HepG2 (cell line): Measurements from ENCODE around the gene PTCD2. TPM values are rescaled to one million over a fixed set of nuclear protein-coding genes. Genes with fewer than 3 reads are reported as not detected.

Experiments used
- ATRX ChIP-seq: sonication (generic); formaldehyde crosslinking; IDR thresholded peaks from 2 replicates; pipeline ENCODE4 v1.4.0; 2020; ENCODE audit warnings: missing genetic modification reagents, borderline replicate concordance
- CBX5 ChIP-seq: sonication (generic); formaldehyde crosslinking; IDR thresholded peaks from 2 replicates; pipeline ENCODE4 v1.4.0; 2020; ENCODE audit warnings: missing genetic modification reagents, borderline replicate concordance
- ELF4 ChIP-seq: sonication (generic); formaldehyde crosslinking; IDR thresholded peaks from 2 replicates; pipeline ENCODE4 v1.5.0; 2020; ENCODE audit warnings: missing genetic modification reagents, mild to moderate bottlenecking, moderate library complexity, borderline replicate concordance
- HIC2 ChIP-seq: sonication (generic); formaldehyde crosslinking; IDR thresholded peaks from 2 replicates; pipeline ENCODE4 v1.9.0; 2022; ENCODE audit warnings: low read depth, missing genetic modification reagents
- HOXA5 ChIP-seq: sonication (generic); formaldehyde crosslinking; IDR thresholded peaks from 2 replicates; pipeline ENCODE4 v1.4.0; 2020; ENCODE audit warnings: missing genetic modification reagents
- PHF5A ChIP-seq: IDR thresholded peaks from one replicate; pipeline ENCODE4 v1.6.1; 2018; ENCODE audit warnings: low read depth, missing genetic modification reagents; ENCODE audit not compliant: unreplicated experiment
- PPARG ChIP-seq: conservative IDR thresholded peaks from 2 replicates; pipeline ENCODE4 v1.6.1; 2016; ENCODE audit warnings: missing biosample characterization, missing genetic modification reagents
- TBX3 ChIP-seq: fragments of 450-650 bp; IDR thresholded peaks from 2 replicates; pipeline ENCODE4 v1.6.1; 2017; ENCODE audit warnings: antibody characterized with exemption, mild to moderate bottlenecking, inconsistent platforms, borderline replicate concordance
- UBTF ChIP-seq: sonication (generic); formaldehyde crosslinking; IDR thresholded peaks from 2 replicates; pipeline ENCODE4 v1.4.0; 2020; ENCODE audit warnings: mild to moderate bottlenecking, missing genetic modification reagents
- USF2 ChIP-seq, 2 experiments: sonication (generic) in 1 of 2; formaldehyde crosslinking in 1 of 2; IDR thresholded peaks; 2 replicates each; pipeline versions ENCODE4 v1.5.1 to v1.6.1; 2011 to 2020; ENCODE audit warnings: borderline replicate concordance in 1 of 2, low read depth in 1 of 2, low read length in 1 of 2, mild to moderate bottlenecking in 1 of 2, missing genetic modification reagents in 1 of 2, moderate library complexity in 1 of 2
- ZNF331 ChIP-seq: sonication (generic); formaldehyde crosslinking; IDR thresholded peaks from 2 replicates; pipeline ENCODE4 v1.4.0; 2020; ENCODE audit warnings: missing genetic modification reagents
- ZNF501 ChIP-seq: sonication (generic); formaldehyde crosslinking; IDR thresholded peaks from 2 replicates; pipeline ENCODE4 v1.5.1; 2020; ENCODE audit warnings: mild to moderate bottlenecking, moderate library complexity, missing genetic modification reagents
- ZNF687 ChIP-seq: sonication (generic); formaldehyde crosslinking; IDR thresholded peaks from 2 replicates; pipeline ENCODE4 v1.5.1; 2020; ENCODE audit warnings: mild to moderate bottlenecking, missing genetic modification reagents, moderate library complexity
- ZNF788 ChIP-seq: sonication (generic); formaldehyde crosslinking; IDR thresholded peaks from 2 replicates; pipeline ENCODE4 v1.5.0; 2020; ENCODE audit warnings: mild to moderate bottlenecking, missing genetic modification reagents, borderline replicate concordance
- polyA plus RNA-seq, 8 experiments: library from polyadenylated mRNA; depleted of rRNA in 3 of 8; stranded (reverse) in 7 of 8; unstranded in 1 of 8; fragments of >200 nt; fragmentation: Illumina TruSeq in 4 of 8; extraction: Trizol in 4 of 8; gene quantifications; 2 replicates each; pipeline versions ENCODE4 v1.2.1 to v1.2.3, GENCODE V29; 2011 to 2016; ENCODE audit warnings: low read depth in 4 of 8, missing spikeins in 1 of 8, mixed read lengths in 1 of 8; ENCODE audit not compliant: insufficient read depth in 1 of 8
- total RNA-seq, 5 experiments: library from RNA; depleted of rRNA; stranded (reverse); fragments of >200 nt; fragmentation: Illumina TruSeq; extraction: Trizol; gene quantifications; 2 replicates each; pipeline ENCODE4 v1.2.3, GENCODE V29; 2016; ENCODE audit warnings: low read depth in 1 of 5

PTCD2 gene
- total and polyA plus RNA-seq, 2 of the 13 experiments (the other 11 are each of a cell fraction or from before 2014, with no cell fraction given) = 5.3 to 6.4 TPM

- TF ChIP-seq ZNF788 (CRISPR knock-in tag) (peak; percentile 87), TBX3 (no peak), ATRX (no peak), ELF4 (CRISPR knock-in tag) (no peak), PPARG (CRISPR knock-in tag) (0 out of 2 replicates have a peak, but pooled peaks have one; percentile 14), HIC2 (CRISPR knock-in tag) (peak; percentile 51; the same call in 1 of the 2 replicates), ZNF501 (peak; percentile 91), CBX5 (CRISPR knock-in tag) (no peak; the same call in 1 of the 2 replicates), ZNF687 (CRISPR knock-in tag) (peak; percentile 98), PHF5A (peak; percentile 24), ZNF331 (no peak; the same call in 1 of the 2 replicates), HOXA5 (CRISPR knock-in tag) (no peak; the same call in 1 of the 2 replicates), USF2 (IDR thresholded peaks at IDR 0.05; ENCODE audit: low read depth, low read length) (no peak), USF2 (CRISPR knock-in tag; IDR thresholded peaks at IDR 0.05; ENCODE audit: borderline replicate concordance) (0 out of 2 replicates have a peak, but pooled peaks have one; percentile 23), UBTF (CRISPR knock-in tag) (peak; percentile 99)
Measured at GRCh38 chr5:72307968-72308852, 12.0 kb upstream of the PTCD2 start (continued).
